Tibial nerve (tissue), 4 donors: Measurements from ENCODE around the gene NUDT12. TPM values are rescaled to one million over a fixed set of nuclear protein-coding genes. Genes with fewer than 3 reads are reported as not detected.

Experiments used
- DNase-seq, 2 donors: peaks; one replicate each; pipeline ENCODE4 v3.0.0-alpha.2; 2019; ENCODE audit warnings: low spot score in 2 of 2
- H3K27ac ChIP-seq, 4 donors: fragments of 200-600 bp; sonication (generic) in 3 of 4; one replicate each; pipeline ENCODE4 v1.5.1; 2017 to 2019; ENCODE audit warnings: mild to moderate bottlenecking in 1 of 4
- H3K27me3 ChIP-seq, 2 donors: fragments of 200-600 bp; sonication (generic) in 1 of 2; one replicate each; pipeline versions ENCODE4 v1.5.1 to v1.6.0; 2017 to 2019
- H3K36me3 ChIP-seq, 3 donors: fragments of 200-600 bp; sonication (generic); one replicate each; pipeline ENCODE4 v1.5.1; 2018 to 2019
- H3K4me1 ChIP-seq, 4 donors: fragments of 200-600 bp; sonication (generic) in 3 of 4; one replicate each; pipeline ENCODE4 v1.5.1; 2017 to 2019
- H3K4me3 ChIP-seq, 4 donors: fragments of 200-600 bp; sonication (generic) in 3 of 4; one replicate each; pipeline ENCODE4 v1.5.1; 2017 to 2019; ENCODE audit warnings: mild to moderate bottlenecking in 1 of 4, moderate library complexity in 1 of 4
- H3K9me3 ChIP-seq, 4 donors: fragments of 200-600 bp; sonication (generic) in 3 of 4; one replicate each; pipeline ENCODE4 v1.5.1; 2017 to 2019
- EP300 ChIP-seq, 2 donors: sonication (generic); formaldehyde crosslinking; IDR thresholded peaks; one replicate each; pipeline ENCODE4 v1.6.1; 2017; ENCODE audit warnings: antibody characterized with exemption in 2 of 2, mild to moderate bottlenecking in 1 of 2
- POLR2A ChIP-seq, 2 donors: fragments of 450-650 bp; IDR thresholded peaks; one replicate each; pipeline ENCODE4 v1.6.1; 2017; ENCODE audit warnings: antibody characterized with exemption in 2 of 2, mild to moderate bottlenecking in 2 of 2, moderate library complexity in 2 of 2
- WGBS, 2 donors: methylation state at CpG; one replicate each; pipeline ENCODE4 v1.1.5; 2018; 5-methylcytosine and 5-hydroxymethylcytosine counted together
- total RNA-seq, 4 donors: library from RNA; depleted of rRNA; stranded (reverse); fragments of >200 nt; gene quantifications; one replicate each; pipeline ENCODE4 v1.1.0, GENCODE V29; 2016
- TF ChIP-seq, protein P1 (sequence below), 5 experiments: fragments of 200-600 bp in 3 of 5; fragments of 450-650 bp in 2 of 5; sonication (generic) in 3 of 5; IDR thresholded peaks; one replicate each; pipeline ENCODE4 v1.5.1; 2016 to 2019; ENCODE audit warnings: antibody characterized with exemption in 5 of 5, mild to moderate bottlenecking in 3 of 5, moderate library complexity in 2 of 5

NUDT12 gene
- total RNA-seq, 4 donors from 2014 or later: 12.0 to 27.1 (median 19.4) TPM

DNA sequence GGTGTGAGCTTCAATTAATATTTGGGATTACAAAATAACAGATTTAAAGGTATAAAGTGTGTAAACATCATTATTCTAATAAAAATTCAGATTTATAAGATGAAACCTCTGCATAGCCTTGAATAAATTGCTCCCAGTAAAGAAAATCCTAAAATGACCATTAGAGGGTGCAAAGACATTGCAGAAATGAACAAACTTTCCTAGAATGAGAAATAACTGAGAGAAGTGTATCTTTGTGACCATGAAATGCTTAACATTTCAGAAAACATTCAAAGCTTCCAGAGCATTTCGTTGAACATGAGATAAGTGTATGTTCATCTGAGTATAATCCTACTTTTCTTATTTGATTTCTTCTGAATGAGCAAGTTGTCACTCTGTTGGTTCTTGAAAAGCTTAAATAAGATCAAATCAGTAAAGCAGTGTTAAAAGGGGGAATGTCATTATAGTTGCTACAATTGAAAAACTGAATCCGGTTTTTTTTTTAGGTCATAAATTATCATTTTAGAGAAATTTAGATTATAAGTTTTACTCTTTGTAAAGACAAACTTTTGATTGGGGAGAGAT, 24.7 kb upstream of the NUDT12 start:
- Histone ChIP-seq H3K36me3 (no peaks in the 10 kb centered on the region), H3K9me3 (no peaks in the 10 kb centered on the region), H3K4me1 (peaks cover 0 to 3% (median 0%) of the 10 kb centered on the region in 4 donors), H3K27ac (no peak overlapping the region), H3K4me3 (no peak overlapping the region), H3K27me3 (no peaks in the 10 kb centered on the region)
- DNase-seq: no peak
- no peak for TF ChIP-seq POLR2A (IDR thresholded peaks at IDR 0.05)
- TF ChIP-seq, protein P1, sequence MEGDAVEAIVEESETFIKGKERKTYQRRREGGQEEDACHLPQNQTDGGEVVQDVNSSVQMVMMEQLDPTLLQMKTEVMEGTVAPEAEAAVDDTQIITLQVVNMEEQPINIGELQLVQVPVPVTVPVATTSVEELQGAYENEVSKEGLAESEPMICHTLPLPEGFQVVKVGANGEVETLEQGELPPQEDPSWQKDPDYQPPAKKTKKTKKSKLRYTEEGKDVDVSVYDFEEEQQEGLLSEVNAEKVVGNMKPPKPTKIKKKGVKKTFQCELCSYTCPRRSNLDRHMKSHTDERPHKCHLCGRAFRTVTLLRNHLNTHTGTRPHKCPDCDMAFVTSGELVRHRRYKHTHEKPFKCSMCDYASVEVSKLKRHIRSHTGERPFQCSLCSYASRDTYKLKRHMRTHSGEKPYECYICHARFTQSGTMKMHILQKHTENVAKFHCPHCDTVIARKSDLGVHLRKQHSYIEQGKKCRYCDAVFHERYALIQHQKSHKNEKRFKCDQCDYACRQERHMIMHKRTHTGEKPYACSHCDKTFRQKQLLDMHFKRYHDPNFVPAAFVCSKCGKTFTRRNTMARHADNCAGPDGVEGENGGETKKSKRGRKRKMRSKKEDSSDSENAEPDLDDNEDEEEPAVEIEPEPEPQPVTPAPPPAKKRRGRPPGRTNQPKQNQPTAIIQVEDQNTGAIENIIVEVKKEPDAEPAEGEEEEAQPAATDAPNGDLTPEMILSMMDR (IDR thresholded peaks at IDR 0.05): peak; percentile 20 to 49 (median 29)
- WGBS, 2 donors: 18 to 19% methylated on average over 2 of the region's 2 CpGs

DNA sequence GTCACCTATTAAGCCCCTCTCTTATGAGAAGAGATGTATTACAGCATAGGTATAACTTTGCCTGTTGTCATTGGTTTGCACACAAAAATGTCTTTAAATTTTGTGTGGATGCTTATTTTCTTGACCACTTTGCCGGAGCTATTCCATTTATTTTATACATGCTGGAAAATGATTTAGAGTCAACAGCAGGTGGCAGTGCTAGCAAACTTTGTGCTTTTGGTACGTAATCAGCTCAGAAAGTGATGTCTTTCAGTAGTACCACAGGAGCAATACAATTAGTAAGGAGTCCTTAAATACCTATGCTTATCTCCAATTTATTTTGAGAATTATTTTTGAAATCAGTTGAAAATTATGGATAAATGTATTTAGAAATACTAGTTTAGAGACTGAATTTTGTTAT, 19.8 kb upstream of the NUDT12 start:
- H3K4me1 ChIP-seq: no peaks in the 10 kb centered on the region
- H3K27ac ChIP-seq: no peak overlapping the region
- TF ChIP-seq POLR2A (IDR thresholded peaks at IDR 0.05) (no peak), EP300 (IDR thresholded peaks at IDR 0.05) (no peak)
- TF ChIP-seq, protein P1 (IDR thresholded peaks at IDR 0.05): peak; percentile 34 to 44 (median 38)
- H3K27me3 ChIP-seq: no peaks in the 10 kb centered on the region
- no peaks in the 10 kb centered on the region for H3K36me3 ChIP-seq
- 8 to 16% methylated on average over 2 of the region's 2 CpGs for WGBS, 2 donors
- no peak overlapping the region for H3K4me3 ChIP-seq
- DNase-seq: no peak
- H3K9me3 ChIP-seq: no peaks in the 10 kb centered on the region

DNA sequence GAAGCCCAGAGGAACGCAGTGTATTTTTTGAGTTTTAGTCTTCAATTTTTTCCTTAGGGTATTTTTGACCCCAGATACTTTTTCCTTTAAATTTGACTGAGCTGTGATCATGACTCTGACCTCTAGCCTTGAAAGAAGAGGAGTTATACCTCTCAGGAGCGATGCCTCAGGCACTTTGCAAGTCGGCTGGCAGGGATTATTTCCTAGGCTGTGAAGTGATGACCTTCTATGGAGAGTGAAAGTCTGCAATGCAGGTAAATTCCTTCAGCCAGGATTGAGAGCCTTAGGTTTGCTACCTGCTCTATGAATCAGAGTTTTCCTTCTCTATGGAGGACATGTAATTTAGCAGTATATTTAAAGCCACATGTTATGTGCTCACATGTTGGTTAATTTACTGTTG, 10.8 kb upstream of the NUDT12 start:
- no peak for DNase-seq
- 77 to 80% methylated on average over 3 of the region's 3 CpGs for WGBS, 2 donors

DNA sequence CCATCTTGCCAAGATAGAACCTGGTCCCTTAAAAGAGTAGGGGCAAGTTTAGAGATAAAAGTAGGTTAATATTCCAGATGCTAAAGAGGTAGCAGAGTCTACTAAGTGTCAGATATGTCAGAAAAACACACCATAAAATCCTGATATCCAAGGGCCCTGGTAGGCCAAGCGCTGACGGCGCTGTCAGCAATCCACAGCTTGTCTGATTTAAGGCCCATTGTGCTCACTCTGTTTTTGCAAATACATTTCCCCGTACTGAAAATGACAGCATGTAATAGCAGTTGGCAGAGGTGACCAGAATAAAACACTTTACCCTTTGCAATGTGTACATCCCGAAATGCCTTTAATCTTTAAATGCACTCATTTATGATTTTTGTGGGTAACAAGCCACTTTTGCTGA, 9.9 kb upstream of the NUDT12 start:
- no peak overlapping the region for H3K4me3 ChIP-seq
- TF ChIP-seq, protein P1 (IDR thresholded peaks at IDR 0.05): no peak
- TF ChIP-seq EP300 (IDR thresholded peaks at IDR 0.05): no peak
- no peak for TF ChIP-seq POLR2A (IDR thresholded peaks at IDR 0.05)
- no peak for DNase-seq
- H3K4me1 ChIP-seq: no peaks in the 10 kb centered on the region
- 70 to 77% methylated on average over 5 of the region's 5 CpGs for WGBS, 2 donors
- no peak overlapping the region for H3K27ac ChIP-seq
- no peaks in the 10 kb centered on the region for H3K9me3 ChIP-seq
- H3K36me3 ChIP-seq: no peaks in the 10 kb centered on the region
- H3K27me3 ChIP-seq: no peaks in the 10 kb centered on the region

More for the DNA sequence above, 10.8 kb upstream of the NUDT12 start:
- H3K4me1 ChIP-seq: no peaks in the 10 kb centered on the region
- H3K36me3 ChIP-seq: no peaks in the 10 kb centered on the region
- H3K27ac ChIP-seq: no peak overlapping the region
- TF ChIP-seq, protein P1 (IDR thresholded peaks at IDR 0.05): no peak
- TF ChIP-seq POLR2A (IDR thresholded peaks at IDR 0.05) (no peak), EP300 (IDR thresholded peaks at IDR 0.05) (no peak)
- no peak overlapping the region for H3K4me3 ChIP-seq
- no peaks in the 10 kb centered on the region for H3K27me3 ChIP-seq
- no peaks in the 10 kb centered on the region for H3K9me3 ChIP-seq

DNA sequence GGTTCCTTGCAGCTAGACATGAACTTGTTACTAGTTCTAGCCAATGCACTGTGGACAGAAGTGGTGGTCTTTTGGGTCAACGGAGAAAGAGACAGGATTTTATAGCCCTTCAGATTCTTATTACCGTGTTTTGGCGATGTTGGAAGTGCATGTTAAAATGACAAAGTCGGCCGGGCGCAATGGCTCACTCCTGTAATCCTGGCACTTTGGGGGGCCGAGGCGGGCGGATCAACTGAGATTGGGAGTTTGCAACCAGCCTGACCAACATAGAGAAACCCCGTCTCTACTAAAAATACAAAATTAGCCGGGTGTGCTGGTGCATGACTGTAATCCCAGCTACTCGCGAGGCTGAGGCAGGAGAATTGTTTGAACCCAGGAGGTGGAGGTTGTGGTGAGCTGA, 9.1 kb upstream of the NUDT12 start:
- TF ChIP-seq POLR2A (IDR thresholded peaks at IDR 0.05): no peak
- DNase-seq: no peak
- Histone ChIP-seq H3K36me3 (no peaks in the 10 kb centered on the region), H3K4me3 (no peak overlapping the region), H3K27ac (no peak overlapping the region), H3K9me3 (no peaks in the 10 kb centered on the region), H3K4me1 (no peaks in the 10 kb centered on the region), H3K27me3 (no peaks in the 10 kb centered on the region)
- 95% methylated on average over 13 of the region's 13 CpGs for WGBS, 2 donors
